Esophagus muscularis mucosa (tissue), 4 donors: ENCODE data around the gene COMTD1.

Experiments used
- EP300 ChIP-seq: sonication (generic); formaldehyde crosslinking; IDR thresholded peaks from one replicate; pipeline ENCODE4 v1.6.1; 2017; ENCODE audit warnings: antibody characterized with exemption
- POLR2A ChIP-seq: fragments of 450-650 bp; IDR thresholded peaks from one replicate; pipeline ENCODE4 v1.6.1; 2017; ENCODE audit warnings: antibody characterized with exemption, moderate library complexity, mild to moderate bottlenecking, low read depth
- POLR2AphosphoS5 ChIP-seq, 2 donors: sonication (generic); formaldehyde crosslinking; IDR thresholded peaks; one replicate each; pipeline ENCODE4 v1.6.1; 2017; ENCODE audit warnings: antibody characterized with exemption in 2 of 2
- TF ChIP-seq, protein P1 (sequence below), 3 experiments: fragments of 200-600 bp in 2 of 3; fragments of 450-650 bp in 1 of 3; sonication (generic) in 2 of 3; IDR thresholded peaks; one replicate each; pipeline ENCODE4 v1.5.1; 2017 to 2019; ENCODE audit warnings: antibody characterized with exemption in 3 of 3, mild to moderate bottlenecking in 2 of 3, moderate library complexity in 1 of 3

DNA sequence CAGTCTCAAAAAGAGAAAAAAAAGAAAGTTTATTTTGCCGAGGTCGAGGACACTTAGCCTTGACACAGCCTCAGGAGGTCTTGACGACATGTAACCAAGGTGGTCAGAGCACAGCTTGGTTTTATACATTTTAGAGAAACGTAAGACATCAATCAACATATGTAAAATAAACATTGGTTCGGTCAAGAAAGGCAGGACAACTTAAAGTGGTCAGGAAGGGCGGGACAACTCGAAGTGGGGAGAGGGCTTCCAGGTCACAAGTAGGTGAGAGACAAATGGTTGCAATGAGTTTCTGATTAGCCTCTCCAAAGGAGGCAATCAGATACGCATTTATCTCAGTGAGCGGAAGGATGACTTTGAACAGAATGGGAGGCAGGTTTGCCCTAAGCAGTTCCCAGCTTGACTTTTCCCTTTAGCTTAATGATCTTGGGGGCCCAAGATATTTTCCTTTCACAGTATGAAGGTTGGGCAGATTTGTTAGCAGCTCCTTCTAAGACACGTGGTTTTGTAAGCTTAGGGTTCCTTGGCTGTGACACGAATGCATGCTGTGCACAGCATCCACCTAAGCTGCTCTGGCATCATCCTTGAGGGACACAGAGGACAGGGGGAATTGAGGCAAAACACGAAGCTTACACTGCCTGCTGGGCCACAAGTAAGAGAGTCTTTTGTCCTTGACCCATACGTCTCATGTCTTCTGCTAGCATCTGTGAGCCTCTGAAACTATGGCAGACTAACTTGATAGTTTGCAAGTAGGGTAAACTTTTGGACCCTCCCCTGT is 28.5 kb downstream of the COMTD1 start:
- TF ChIP-seq, protein P1, sequence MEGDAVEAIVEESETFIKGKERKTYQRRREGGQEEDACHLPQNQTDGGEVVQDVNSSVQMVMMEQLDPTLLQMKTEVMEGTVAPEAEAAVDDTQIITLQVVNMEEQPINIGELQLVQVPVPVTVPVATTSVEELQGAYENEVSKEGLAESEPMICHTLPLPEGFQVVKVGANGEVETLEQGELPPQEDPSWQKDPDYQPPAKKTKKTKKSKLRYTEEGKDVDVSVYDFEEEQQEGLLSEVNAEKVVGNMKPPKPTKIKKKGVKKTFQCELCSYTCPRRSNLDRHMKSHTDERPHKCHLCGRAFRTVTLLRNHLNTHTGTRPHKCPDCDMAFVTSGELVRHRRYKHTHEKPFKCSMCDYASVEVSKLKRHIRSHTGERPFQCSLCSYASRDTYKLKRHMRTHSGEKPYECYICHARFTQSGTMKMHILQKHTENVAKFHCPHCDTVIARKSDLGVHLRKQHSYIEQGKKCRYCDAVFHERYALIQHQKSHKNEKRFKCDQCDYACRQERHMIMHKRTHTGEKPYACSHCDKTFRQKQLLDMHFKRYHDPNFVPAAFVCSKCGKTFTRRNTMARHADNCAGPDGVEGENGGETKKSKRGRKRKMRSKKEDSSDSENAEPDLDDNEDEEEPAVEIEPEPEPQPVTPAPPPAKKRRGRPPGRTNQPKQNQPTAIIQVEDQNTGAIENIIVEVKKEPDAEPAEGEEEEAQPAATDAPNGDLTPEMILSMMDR (IDR thresholded peaks at IDR 0.05) = no peak
- TF ChIP-seq EP300 (no peak), POLR2A (no peak), POLR2AphosphoS5 (IDR thresholded peaks at IDR 0.05) (no peak)
